IMR-90 (cell line): ENCODE measurements around the gene ARHGEF26. TPM values are rescaled to one million over a fixed set of nuclear protein-coding genes. Genes with fewer than 3 reads are reported as not detected.

Experiments
- ATAC-seq: fragments of 200-7000 bp; cut with Tn5 transposase; 2 replicates; pipeline ENCODE4 v1.9.1; 2020; ENCODE audit warnings: low read depth, mild to moderate bottlenecking, moderate library complexity
- BruUV-seq: library from RNA; stranded (reverse); fragments of 400-500 nt; replicated peaks from 2 replicates; lab custom pipeline; 2021; lab: Mats Ljungman, UMichigan
- CTCF ChIA-PET: fragments of 300-600 bp; formaldehyde crosslinking; extraction: SDS; loops from one replicate; lab custom pipeline; 2021; ENCODE audit warnings: antibody characterized with exemption; lab: Yijun Ruan, JAX
- POLR2A ChIA-PET: fragments of 300-600 bp; sonication (Branson Sonifier 250); formaldehyde crosslinking; loops from one replicate; lab custom pipeline; 2022; ENCODE audit warnings: antibody characterized with exemption; ENCODE audit not compliant: unreplicated experiment; lab: Charles Lee
- DNase-seq: peaks from one replicate; pipeline ENCODE4 v3.0.0; 2013
- H2AFZ ChIP-seq: replicated peaks from 2 replicates; pipeline ENCODE3; 2013; ENCODE audit warnings: low read length, mild to moderate bottlenecking; ENCODE audit not compliant: poor library complexity
- H2AK5ac ChIP-seq: 2 replicates; pipeline ENCODE4 v1.6.1; 2013; ENCODE audit warnings: low read depth, low read length, inconsistent platforms
- H2AK9ac ChIP-seq: replicated peaks from 2 replicates; pipeline ENCODE3; 2013; ENCODE audit warnings: mild to moderate bottlenecking, low read depth, low read length, moderate library complexity; ENCODE audit not compliant: poor library complexity
- H2BK120ac ChIP-seq: 2 replicates; pipeline ENCODE4 v1.6.1; 2013; ENCODE audit warnings: low read depth, low read length, inconsistent platforms
- H2BK15ac ChIP-seq: 3 replicates; pipeline ENCODE4 v1.6.1; 2013; ENCODE audit warnings: low read depth, low read length, inconsistent platforms
- H2BK20ac ChIP-seq: 2 replicates; pipeline ENCODE4 v1.6.1; 2013; ENCODE audit warnings: low read depth, mild to moderate bottlenecking, inconsistent platforms, low read length, moderate library complexity
- H2BK5ac ChIP-seq: 2 replicates; pipeline ENCODE4 v1.6.1; 2013; ENCODE audit warnings: mild to moderate bottlenecking, low read depth, low read length, inconsistent platforms; ENCODE audit not compliant: poor library complexity, severe bottlenecking
- H3K14ac ChIP-seq: replicated peaks from 2 replicates; pipeline ENCODE4 v1.6.1; 2013; ENCODE audit warnings: low read depth, low read length, inconsistent platforms
- H3K18ac ChIP-seq: 2 replicates; pipeline ENCODE4 v1.6.1; 2013; ENCODE audit warnings: low read depth, low read length, control low read depth
- H3K23ac ChIP-seq: 2 replicates; pipeline ENCODE4 v1.6.1; 2013; ENCODE audit warnings: low read depth, low read length, inconsistent platforms
- H3K27ac ChIP-seq: 2 replicates; pipeline ENCODE4 v1.5.1; 2013; ENCODE audit warnings: mild to moderate bottlenecking, control low read depth, low read length; ENCODE audit not compliant: insufficient read depth
- H3K27me3 ChIP-seq: 2 replicates; pipeline ENCODE4 v1.6.1; 2013; ENCODE audit warnings: low read length; ENCODE audit not compliant: control insufficient read depth, insufficient read depth
- H3K36me3 ChIP-seq: 2 replicates; pipeline ENCODE4 v1.6.1; 2013; ENCODE audit warnings: low read length, mixed read lengths; ENCODE audit not compliant: control insufficient read depth, insufficient read depth
- H3K4ac ChIP-seq: 2 replicates; pipeline ENCODE4 v1.6.1; 2013; ENCODE audit warnings: low read depth, low read length, inconsistent platforms
- H3K4me1 ChIP-seq: 2 replicates; pipeline ENCODE4 v1.6.1; 2013; ENCODE audit warnings: low read length, mixed read lengths; ENCODE audit not compliant: control insufficient read depth, insufficient read depth
- H3K4me2 ChIP-seq: 2 replicates; pipeline ENCODE4 v1.6.1; 2013; ENCODE audit warnings: low read depth, mild to moderate bottlenecking, control low read depth, low read length, moderate library complexity
- H3K4me3 ChIP-seq: 2 replicates; pipeline ENCODE4 v1.5.1; 2013; ENCODE audit warnings: low read depth, mild to moderate bottlenecking, control low read depth, low read length, moderate library complexity; ENCODE audit not compliant: insufficient read depth
- H3K56ac ChIP-seq: 2 replicates; pipeline ENCODE4 v1.6.1; 2013; ENCODE audit warnings: low read length, inconsistent platforms; ENCODE audit not compliant: insufficient read depth; ENCODE audit errors: extremely low read depth
- H3K79me1 ChIP-seq, 2 experiments: 2 replicates each; pipeline ENCODE4 v1.6.1; 2013; ENCODE audit warnings: low read length in 2 of 2, inconsistent platforms in 1 of 2, low read depth in 1 of 2
- H3K9ac ChIP-seq: 2 replicates; pipeline ENCODE4 v1.6.1; 2013; ENCODE audit warnings: low read depth, low read length, control low read depth
- H3K9me1 ChIP-seq: 2 replicates; pipeline ENCODE4 v1.6.1; 2013; ENCODE audit warnings: low read length, inconsistent platforms; ENCODE audit not compliant: insufficient read depth
- H3K9me3 ChIP-seq: 2 replicates; pipeline ENCODE4 v1.6.1; 2013; ENCODE audit warnings: low read length; ENCODE audit not compliant: control insufficient read depth, insufficient read depth
- H4K20me1 ChIP-seq: 2 replicates; pipeline ENCODE4 v1.6.1; 2013; ENCODE audit warnings: low read length, inconsistent platforms; ENCODE audit not compliant: insufficient read depth
- H4K5ac ChIP-seq: 2 replicates; pipeline ENCODE4 v1.6.1; 2013; ENCODE audit warnings: mild to moderate bottlenecking, low read depth, low read length, control low read depth
- H4K8ac ChIP-seq, 2 experiments: 2 replicates each; pipeline ENCODE4 v1.6.1; 2013; ENCODE audit warnings: low read depth in 2 of 2, low read length in 2 of 2, control low read depth in 1 of 2, inconsistent platforms in 1 of 2
- H4K91ac ChIP-seq: 2 replicates; pipeline ENCODE4 v1.6.1; 2013; ENCODE audit warnings: low read depth, low read length, inconsistent platforms; ENCODE audit not compliant: insufficient read depth
- CTCF ChIP-seq: conservative IDR thresholded peaks from 2 replicates; pipeline ENCODE4 v1.5.1; 2012; ENCODE audit warnings: mild to moderate bottlenecking, low read depth, low read length, improper control_type of control experiment
- ELK1 ChIP-seq: fragments of 150-350 bp; IDR thresholded peaks from 2 replicates; pipeline ENCODE4 v1.6.1; 2016; ENCODE audit warnings: low read depth, mild to moderate bottlenecking, low read length, moderate library complexity, borderline replicate concordance
- FOS ChIP-seq: fragments of 150-350 bp; IDR thresholded peaks from 2 replicates; pipeline ENCODE4 v1.6.1; 2016; ENCODE audit warnings: low read depth, low read length
- NFE2L2 ChIP-seq: fragments of 150-350 bp; IDR thresholded peaks from 2 replicates; pipeline ENCODE4 v1.6.1; 2016; ENCODE audit warnings: low read depth, mild to moderate bottlenecking, low read length
- POLR2A ChIP-seq: IDR thresholded peaks from 2 replicates; pipeline ENCODE4 v1.6.1; 2012; ENCODE audit warnings: mild to moderate bottlenecking, low read depth, low read length
- RAD21 ChIP-seq: IDR thresholded peaks from 2 replicates; pipeline ENCODE4 v1.6.1; 2012; ENCODE audit warnings: low read length, improper control_type of control experiment
- SMC3 ChIP-seq: fragments of 150-350 bp; IDR thresholded peaks from 2 replicates; pipeline ENCODE4 v1.6.1; 2016; ENCODE audit warnings: low read depth, mild to moderate bottlenecking, antibody characterized with exemption, low read length, moderate library complexity
- USF2 ChIP-seq: fragments of 150-350 bp; IDR thresholded peaks from 2 replicates; pipeline ENCODE4 v1.6.1; 2017; ENCODE audit warnings: mild to moderate bottlenecking, antibody characterized with exemption, low read length, low read depth
- WGBS, 2 experiments: methylation state at CpG; one replicate each; pipeline versions ENCODE4 v1.1.5 to v1.1.7; 2013; ENCODE audit warnings: missing lambda C conversion rate in 2 of 2; ENCODE audit not compliant: insufficient read length in 1 of 2; ENCODE audit errors: extremely low coverage in 2 of 2; 5-methylcytosine and 5-hydroxymethylcytosine counted together
- dilution Hi-C: fragments of 300-500 bp; cut with HindIII; formaldehyde crosslinking; loops from one replicate; pipeline ENCODE4 v1.14.3; 2018; ENCODE audit warnings: low sequenced_read_pairs; ENCODE audit not compliant: unreplicated experiment
- in situ Hi-C: fragments of 300-500 bp; cut with MboI; formaldehyde crosslinking; loops from 3 replicates; pipeline ENCODE4 v1.14.3; 2019; ENCODE audit warnings: low sequenced_read_pairs, inconsistent platforms, mixed read lengths
- intact Hi-C: fragments of 100-400 bp; cut with micrococcal nuclease; formaldehyde crosslinking; loops from 2 replicates; pipeline ENCODE4 v1.10.0; 2022
- polyA plus RNA-seq, 3 experiments: library from polyadenylated mRNA; depleted of rRNA; stranded (reverse); fragments of >200 nt; gene quantifications; 2 replicates each; pipeline ENCODE4 v1.2.3, GENCODE V29; 2012; ENCODE audit warnings: low replicate concordance in 1 of 3
- total RNA-seq: library from RNA; depleted of rRNA; stranded (reverse); fragments of >200 nt; gene quantifications from 2 replicates; pipeline ENCODE4 v1.2.3, GENCODE V29; 2012

Gene ARHGEF26
- total and polyA plus RNA-seq, 2 of the 4 experiments (the other 2 are of a cell fraction), result 2.0 to 2.3 TPM

GRCh38 chr3:154275292-154275691, 154.1 kb downstream of the ARHGEF26 start:
- TF ChIP-seq ELK1 (no peak), POLR2A (no peak), USF2 (no peak), SMC3 (no peak), FOS (no peak), RAD21 (no peak), NFE2L2 (no peak), CTCF (no peak)
- Histone ChIP-seq H3K56ac (no peak overlapping the region), H3K23ac (no peak overlapping the region), H3K4me2 (no peak overlapping the region), H3K27me3 (no peaks in the 10 kb centered on the region), H3K14ac (no peak overlapping the region), H2AFZ (no peak overlapping the region), H3K27ac (no peak overlapping the region), H2BK5ac (no peak overlapping the region), H3K79me1 (peaks cover 0 to 2% of the 10 kb centered on the region in 2 experiments; a peak in 2 of 4 replicates), H3K9ac (no peak overlapping the region), H3K18ac (no peak overlapping the region), H2BK15ac (no peak overlapping the region), H3K9me3 (no peaks in the 10 kb centered on the region), H3K36me3 (peaks cover 23% of the 10 kb centered on the region), H2AK5ac (no peak overlapping the region), H3K9me1 (no peaks in the 10 kb centered on the region), H4K5ac (no peak overlapping the region), H2AK9ac (no peak overlapping the region), H3K4me3 (no peak overlapping the region), H4K20me1 (no peaks in the 10 kb centered on the region), H4K8ac (no peak overlapping the region), H3K4ac (no peak overlapping the region), H2BK120ac (no peak overlapping the region), H4K91ac (no peak overlapping the region), H3K4me1 (no peaks in the 10 kb centered on the region), H2BK20ac (no peak overlapping the region)
- no peak for DNase-seq
- in situ Hi-C loops (no loop called here), intact Hi-C loops (loop anchor here (5.0 kb wide), 1 partner anchor 37 kb away; no protein-coding TSS in a partner anchor), dilution Hi-C loops (no loop called here)
- ChIA-PET CTCF (no interaction called here), POLR2A (no interaction called here)
- no CpG with 5 or more reads among the region's 2 CpGs for WGBS, 2 experiments
- ATAC-seq, result no peak
- no TSS peak for BruUV-seq
